HG03280 (cell line): ENCODE results near the gene DSTN.

ENCODE experiments used
- ATAC-seq: cut with Tn5 transposase; IDR thresholded peaks from one replicate; pipeline ENCODE4 v1.9.1; 2021; ENCODE audit warnings: mild to moderate bottlenecking, moderate library complexity; ENCODE audit not compliant: unreplicated experiment

DSTN gene

GRCh38 chr20:17579369-17580039 is 9.6 kb downstream of the DSTN start:
- ATAC-seq, result no peak

DNA sequence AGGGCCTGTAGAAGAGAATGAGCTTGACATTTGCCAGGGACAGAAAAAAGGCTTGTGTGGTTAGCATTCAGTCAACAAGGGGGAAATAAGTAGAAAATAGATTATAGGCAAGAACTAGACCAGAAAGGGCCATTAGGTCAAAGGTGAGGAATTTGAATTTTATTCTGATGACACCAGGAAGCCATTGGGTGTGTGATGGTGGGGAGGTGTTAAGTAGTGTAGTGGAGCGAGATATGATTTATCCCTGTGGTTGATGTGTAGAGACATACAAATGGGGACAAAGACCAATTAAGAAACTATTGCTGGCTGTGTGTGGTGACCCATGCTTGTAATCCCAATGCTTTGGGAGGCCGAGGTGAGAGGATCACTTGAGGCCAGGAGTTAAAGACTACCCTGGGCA is 11.0 kb downstream of the DSTN start:
- ATAC-seq, result no peak

GRCh38 chr20:17583126-17583525 is 13.3 kb downstream of the DSTN start:
- ATAC-seq, result no peak

- ATAC-seq, result no peak
Observed at GRCh38 chr20:17584689-17585088, 14.8 kb downstream of the DSTN start.

GRCh38 chr20:17586250-17586649 is 16.4 kb downstream of the DSTN start:
- ATAC-seq, result no peak

GRCh38 chr20:17587148-17587547 is 17.3 kb downstream of the DSTN start:
- ATAC-seq, result no peak

GRCh38 chr20:17587824-17588223 is 17.9 kb downstream of the DSTN start:
- no peak for ATAC-seq

DNA sequence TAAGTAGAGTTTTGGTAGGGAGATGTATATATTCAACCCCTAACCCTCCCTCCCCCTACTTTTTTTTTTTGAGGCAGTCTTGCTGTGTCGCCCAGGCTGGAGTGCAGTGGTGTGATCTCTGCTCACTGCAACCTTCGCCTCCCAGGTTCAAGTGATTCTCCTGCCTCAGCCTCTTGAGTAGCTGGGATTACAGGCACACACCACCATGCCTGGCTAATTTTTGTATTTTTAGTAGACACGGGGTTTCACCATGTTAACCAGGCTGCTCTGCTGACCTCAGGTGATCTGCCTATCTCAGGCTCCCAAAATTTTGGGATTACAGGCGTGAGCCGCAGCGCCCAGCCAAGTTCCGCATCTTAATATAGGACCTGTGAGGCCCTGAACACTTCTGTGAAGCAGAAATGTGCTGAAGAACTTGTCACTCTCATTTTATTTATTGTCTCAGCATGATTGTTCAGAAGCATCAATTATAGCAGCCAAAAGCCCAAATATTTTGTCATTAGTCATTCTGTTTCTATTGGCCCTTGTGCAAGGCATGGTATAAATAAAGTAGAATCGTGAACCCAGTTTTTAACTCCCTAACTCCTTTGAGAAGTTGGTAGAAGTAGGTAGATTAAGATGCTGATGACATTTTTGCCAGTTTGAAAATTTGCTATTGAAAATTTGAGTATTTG is 19.4 kb downstream of the DSTN start:
- ATAC-seq, result no peak

GRCh38 chr20:17590245-17590644 is 20.4 kb downstream of the DSTN start:
- no peak for ATAC-seq

DNA sequence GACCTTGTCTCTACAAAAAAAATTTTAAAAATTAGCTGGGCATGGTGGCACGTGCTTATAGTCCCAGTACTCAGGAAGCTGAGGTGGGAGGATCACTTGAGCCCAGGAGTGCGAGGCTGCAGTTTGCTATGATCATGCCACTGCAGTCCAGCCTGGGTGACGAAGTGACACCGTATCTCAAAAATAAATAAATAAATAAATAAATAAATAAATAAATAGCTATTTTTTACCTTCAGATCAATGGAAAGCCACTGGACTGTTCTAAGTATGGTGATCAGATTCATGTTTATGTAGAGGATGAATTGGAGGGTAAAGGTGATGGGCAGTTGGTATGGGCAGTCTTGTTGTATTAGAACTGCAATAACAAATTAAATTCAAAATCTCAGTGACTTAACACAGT is 24.0 kb downstream of the DSTN start:
- ATAC-seq, result no peak

- ATAC-seq, result no peak
Observed at GRCh38 chr20:17594443-17594842, 24.6 kb downstream of the DSTN start.

GRCh38 chr20:17595856-17596255 is 26.0 kb downstream of the DSTN start:
- ATAC-seq, result no peak

- no peak for ATAC-seq
Observed at GRCh38 chr20:17598013-17598550, 28.2 kb downstream of the DSTN start.

DNA sequence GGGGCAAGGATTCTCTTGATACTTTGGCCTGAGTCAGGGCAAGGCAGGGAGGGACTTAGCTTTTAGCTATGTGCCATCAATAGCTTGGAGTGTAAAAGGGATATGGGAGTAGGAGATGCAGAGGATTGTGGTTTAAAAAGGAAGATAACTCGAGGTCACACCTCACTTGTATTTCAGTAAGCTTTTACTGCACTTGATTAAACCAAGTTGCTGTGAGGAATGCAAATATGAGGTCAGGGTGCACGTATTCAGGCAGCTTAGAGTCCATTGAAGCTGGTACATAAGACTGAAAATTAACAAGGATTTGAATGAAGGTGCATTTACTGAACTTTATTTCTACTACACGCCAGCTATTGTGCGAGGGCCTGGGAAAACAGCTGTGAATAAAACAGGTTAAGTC is 32.1 kb downstream of the DSTN start:
- ATAC-seq, result no peak

DNA sequence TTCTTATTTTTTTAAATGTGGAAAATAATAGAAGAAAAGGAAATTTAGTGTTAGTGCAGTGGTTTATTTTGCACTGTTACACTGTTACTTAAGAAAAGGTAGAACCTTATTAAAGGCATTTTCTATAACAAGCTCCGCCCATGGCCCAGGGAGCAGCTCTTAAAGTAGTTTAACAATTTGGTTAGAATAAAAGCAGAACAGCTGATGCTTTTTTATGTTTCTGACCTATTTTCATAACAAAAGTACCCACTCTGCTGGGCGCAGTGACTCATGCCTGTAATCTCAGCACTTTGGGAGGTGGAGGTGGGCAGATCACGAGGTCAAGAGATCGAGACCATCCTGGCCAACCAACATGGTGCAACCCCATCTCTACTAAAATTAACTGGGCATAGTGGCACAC is 32.6 kb downstream of the DSTN start:
- no peak for ATAC-seq

- ATAC-seq, result no peak
Observed at GRCh38 chr20:17605131-17605660, 35.3 kb downstream of the DSTN start.

DNA sequence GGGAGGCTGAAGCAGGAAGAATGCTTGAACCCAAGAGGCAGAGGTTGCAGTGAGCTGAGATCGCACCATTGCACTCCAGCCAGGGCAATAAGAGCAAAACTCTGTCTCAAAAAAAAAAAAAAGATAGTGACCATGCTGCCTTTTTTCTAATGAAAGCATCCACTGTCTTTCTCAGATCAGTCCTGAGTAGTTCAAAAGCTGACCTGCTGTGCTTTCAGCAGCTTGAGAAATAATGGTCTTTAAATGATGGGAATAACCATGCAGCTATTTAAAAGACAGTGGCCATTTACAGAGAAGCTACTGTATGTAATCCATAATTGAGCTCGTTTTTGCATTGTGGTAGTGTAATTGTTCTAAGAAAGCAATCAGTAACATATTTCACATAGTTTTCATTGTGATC is 36.1 kb downstream of the DSTN start:
- ATAC-seq, result no peak

- no peak for ATAC-seq
Observed at GRCh38 chr20:17608701-17609497, 39.0 kb downstream of the DSTN start.

DNA sequence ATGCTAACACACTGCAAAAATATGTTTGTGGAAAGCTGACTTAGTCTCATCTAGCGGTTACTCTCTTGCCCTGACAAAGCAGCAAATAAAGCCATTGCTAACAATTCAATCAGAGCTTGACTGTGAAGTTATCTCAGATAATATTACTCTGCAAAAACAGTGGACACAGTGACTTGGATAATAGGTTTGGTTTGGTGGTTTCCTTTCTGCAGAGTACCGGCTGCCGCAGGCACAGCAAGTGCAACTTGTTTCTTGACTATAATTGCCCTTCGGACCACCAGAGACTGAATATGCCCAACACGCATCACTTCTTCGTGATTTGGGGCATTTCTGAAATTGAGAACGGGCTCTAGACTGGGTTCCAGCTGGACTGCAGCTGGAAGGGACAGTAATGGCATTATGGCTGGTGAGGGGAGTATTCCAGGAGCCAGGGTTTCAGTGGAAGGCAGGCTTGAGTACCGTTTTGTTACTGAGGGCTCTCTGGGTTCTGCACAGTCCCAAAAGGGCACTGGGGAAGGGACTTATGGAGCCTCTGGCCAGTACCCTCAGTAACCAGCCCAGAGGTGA is 40.0 kb downstream of the DSTN start:
- no peak for ATAC-seq

GRCh38 chr20:17610566-17611289 is 40.9 kb downstream of the DSTN start:
- ATAC-seq, result no peak

DNA sequence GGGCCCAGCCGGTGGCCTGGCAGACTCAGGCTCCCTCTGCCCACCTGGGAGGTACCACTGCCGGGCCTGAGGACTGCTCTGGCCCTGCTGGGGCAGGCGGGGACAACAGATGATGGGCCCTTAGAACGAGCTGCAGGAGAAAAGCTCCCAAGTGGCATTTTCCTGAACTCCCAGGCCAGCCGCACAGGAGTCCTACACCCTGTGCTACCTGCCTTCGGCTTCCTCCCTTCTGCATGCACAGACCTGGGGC is 41.3 kb downstream of the DSTN start:
- no peak for ATAC-seq
